ENCODE data around the gene NOS1AP.
A peak's percentile ranks its signal among the peaks of the same experiment; 100 is the strongest.
"Not testable (repeated sequence)": the region's sequence is repeated elsewhere in the genome, so short reads cannot be mapped to it uniquely, and the experiment has no call there.

NOS1AP gene

DNA sequence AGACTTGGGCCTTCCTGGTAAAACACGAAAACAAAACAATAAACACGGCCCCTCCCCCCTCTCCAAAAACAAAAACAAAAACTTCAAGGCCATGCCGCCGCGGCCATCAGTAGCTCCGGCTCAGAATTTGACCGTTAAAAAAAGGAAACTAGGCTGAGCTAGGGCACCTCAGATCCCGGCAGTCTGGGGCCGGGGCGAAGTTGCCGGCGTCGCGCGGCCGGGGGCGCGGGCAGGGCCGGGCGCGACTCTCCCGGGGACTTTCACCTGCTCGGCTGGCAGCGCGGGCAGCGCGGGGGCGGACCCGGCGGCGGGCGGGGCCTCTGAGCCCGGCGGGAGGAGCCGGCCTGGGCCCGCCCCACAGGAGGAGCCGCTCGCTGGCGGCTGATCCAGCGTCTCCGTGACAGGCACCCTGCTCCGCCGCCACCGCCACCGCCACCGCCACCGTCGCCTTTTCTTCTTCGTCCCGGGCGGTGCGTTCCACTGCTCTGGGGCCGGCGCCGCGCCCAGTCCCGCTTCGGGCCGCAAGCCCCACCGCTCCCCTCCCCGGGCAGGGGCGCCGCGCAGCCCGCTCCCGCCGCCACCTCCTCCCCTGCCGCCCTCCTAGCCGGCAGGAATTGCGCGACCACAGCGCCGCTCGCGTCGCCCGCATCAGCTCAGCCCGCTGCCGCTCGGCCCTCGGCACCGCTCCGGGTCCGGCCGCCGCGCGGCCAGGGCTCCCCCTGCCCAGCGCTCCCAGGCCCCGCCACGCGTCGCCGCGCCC is at the start of gene NOS1AP:
Gene NOS1AP, plus strand, starts transcription at position 358 of the 760 bp plus-strand sequence. CDS start 487 bp downstream, outside the sequence.
- peak; percentile 97 for DNase-seq (ENCODE audit: low spot score)

DNA sequence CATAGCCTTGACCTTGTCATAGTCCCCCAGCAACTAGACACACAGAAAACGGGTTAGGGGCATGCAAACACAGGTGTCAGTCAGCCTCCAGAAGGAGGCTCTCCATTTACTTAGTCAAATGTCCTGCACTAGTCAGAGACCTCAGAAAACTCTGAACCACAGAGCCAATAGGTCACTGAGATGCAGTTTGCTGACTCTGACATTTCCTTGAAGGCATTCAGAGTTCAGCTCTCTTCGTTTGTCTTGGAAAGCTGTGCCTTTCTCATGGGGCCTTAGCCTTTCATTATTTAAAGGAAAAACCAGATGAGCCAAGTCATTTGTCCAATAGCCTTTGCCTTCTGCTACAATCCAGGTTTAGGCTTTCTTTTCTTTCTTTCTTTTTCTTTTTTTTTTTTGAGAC is 49.3 kb upstream of the NOS1AP start:
- DNase-seq (ENCODE audit: low spot score), result no peak

GRCh38 chr1:162021124-162021523 is 48.4 kb upstream of the NOS1AP start:
- DNase-seq (ENCODE audit: low spot score), result no peak

- DNase-seq (ENCODE audit: low spot score), result no peak
Measured at GRCh38 chr1:162022626-162023025, 46.9 kb upstream of the NOS1AP start.

DNA sequence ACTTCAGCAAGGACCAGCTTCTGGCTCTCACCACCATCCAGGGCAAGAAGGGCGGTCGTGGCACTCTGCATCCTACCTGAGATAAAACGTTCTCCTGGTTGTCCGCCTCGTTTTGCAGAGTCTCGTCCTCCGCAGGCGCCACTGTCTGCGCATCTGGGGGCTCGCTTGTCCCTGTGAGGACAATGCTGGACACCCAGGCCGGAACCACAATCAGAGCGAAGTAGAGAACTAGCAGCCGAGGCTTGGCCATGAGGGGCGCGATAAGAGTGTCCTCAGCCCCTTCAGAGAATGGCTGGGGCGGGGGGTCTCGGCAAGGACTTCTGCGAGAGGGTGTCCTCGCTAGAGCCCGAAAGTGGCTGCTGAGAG is 46.3 kb upstream of the NOS1AP start:
- DNase-seq (ENCODE audit: low spot score), result no peak

DNA sequence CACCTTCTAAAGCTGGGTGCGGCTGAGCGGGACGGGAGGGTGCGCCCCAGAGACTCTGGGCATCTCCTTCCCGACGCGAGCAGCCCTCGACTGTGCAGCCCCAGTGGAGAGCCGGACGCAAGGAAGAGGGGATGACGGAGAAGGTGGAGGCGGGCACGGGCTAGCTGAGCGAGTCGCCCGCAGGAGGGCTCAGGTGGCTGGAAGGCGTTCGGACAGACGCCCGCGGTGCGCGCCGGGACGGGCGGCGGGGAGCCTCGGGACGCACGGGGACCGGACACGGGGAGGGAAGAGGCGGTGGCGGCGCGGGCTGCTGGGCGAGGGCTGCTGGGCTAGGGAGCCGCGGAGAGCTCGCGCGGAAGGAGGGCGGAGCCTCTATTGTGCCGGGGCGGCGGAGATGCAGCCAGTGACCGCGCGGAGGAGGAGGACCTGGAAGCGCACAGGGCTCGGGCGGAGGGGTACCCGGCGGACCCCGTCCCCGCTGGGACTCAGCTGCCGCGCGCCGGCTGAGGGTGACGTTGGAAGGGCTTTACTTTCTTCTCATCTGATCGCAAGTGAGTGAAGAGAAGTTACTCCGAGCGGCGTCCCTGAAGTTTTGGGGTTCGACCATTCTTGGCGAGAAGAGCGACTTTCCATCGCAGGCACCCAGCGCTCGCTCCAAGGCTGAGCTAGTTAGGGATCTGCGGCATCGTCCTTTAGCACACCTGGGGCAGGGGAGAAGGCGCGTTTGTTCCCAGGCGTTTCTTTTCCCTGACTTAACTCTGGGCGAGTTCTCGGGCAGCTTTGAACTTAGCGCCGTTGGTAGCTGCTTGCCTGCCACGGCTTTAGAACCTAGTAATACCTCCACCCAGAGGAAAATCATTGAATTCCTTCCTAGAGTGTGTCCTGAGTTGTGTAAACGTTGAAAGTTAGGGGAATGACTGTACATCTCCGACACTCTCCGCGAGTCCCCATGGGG is 45.7 kb upstream of the NOS1AP start, which contains the start of gene OLFML2B:
Gene OLFML2B, minus strand, starts transcription at position 323 of the 955 bp plus-strand sequence. CDS start 439 bp downstream, outside the sequence.
- DNase-seq (ENCODE audit: low spot score), result peak; percentile 86

DNA sequence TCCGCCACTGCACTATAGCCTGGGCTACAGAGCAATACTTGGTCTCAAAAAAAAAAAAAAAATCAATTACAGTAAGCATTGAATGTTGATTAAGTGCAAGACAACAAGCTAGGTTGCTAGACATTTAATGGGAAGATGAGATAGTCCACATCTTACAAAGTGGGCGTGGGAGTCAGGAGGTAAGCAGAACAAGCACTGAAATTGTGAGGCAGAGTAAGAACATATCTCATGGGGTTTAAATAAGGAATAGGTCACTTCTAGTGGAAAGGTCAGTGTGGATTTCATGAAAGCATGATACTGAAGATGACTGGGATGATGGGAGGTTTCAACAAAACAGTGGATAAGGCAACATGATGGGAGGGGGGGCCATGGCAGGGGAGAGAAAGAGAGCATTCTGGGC is 44.0 kb upstream of the NOS1AP start:
- no peak for DNase-seq (ENCODE audit: low spot score)

DNA sequence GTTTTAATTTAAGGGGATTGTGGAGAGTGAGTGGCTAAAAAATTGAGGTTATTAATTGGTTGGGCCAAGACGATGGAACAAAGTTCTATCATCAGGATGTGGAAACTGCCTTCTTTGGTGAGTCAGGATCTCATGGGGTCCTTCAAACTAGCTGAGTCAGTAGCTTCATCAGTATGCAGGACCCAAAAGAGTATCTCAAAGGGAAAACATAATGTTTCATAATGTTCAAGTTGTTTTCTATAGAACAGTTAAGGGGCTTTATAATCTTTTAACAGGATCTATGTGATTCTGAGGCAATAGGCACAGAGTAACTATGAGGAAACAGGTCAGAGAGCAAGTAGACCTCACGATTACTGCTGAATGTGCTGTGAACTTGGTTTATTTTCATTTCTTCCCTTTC is 42.6 kb upstream of the NOS1AP start:
- DNase-seq (ENCODE audit: low spot score), result no peak

GRCh38 chr1:162028726-162029125 is 40.8 kb upstream of the NOS1AP start:
- DNase-seq (ENCODE audit: low spot score), result no peak

DNA sequence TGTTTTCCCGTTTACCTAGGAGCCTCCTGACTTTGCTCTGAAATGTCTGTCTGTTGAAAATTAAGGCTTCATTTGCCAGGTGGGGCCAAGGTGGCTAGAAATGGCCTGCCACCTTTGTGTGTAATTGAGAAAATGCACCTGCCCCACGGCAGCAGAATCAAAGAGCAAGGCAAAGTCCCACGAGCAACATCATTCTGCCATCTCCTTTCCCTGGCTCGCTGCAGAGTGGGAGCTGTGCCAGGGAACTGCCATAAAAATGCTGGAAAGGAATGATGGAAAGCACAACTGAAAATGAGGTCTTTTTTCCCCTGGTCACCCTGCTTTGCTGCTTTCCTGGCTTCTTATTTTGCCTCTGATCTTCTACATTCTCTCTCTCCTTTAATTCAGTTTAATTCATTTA is 40.3 kb upstream of the NOS1AP start:
- no peak for DNase-seq (ENCODE audit: low spot score)

- DNase-seq (ENCODE audit: low spot score), result no peak
Measured at GRCh38 chr1:162030759-162031280, 38.7 kb upstream of the NOS1AP start.

DNA sequence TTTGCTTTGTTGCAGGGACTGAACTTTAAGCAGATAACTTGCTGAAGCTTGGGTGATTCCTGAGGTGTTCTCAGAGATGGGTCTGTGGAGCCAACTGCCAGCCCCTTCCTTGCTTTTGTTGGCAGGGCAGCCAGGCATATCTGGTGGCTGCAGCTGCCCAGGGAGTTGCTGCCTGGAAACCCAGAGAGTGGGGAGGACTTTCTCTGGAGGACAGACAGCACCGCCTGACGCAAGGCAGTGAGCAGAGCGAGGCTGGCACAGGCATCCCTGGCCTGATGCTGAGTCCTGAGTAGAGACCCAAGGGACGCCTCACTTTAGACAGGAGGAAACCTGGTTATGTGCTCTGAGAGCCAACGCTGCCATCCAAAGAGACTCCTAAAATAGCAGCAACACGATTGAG is 36.1 kb upstream of the NOS1AP start:
- DNase-seq (ENCODE audit: low spot score), result no peak

GRCh38 chr1:162035241-162035640 is 34.2 kb upstream of the NOS1AP start:
- DNase-seq (ENCODE audit: low spot score), result no peak

- DNase-seq (ENCODE audit: low spot score), result no peak
Measured at GRCh38 chr1:162036163-162036562, 33.3 kb upstream of the NOS1AP start.

DNA sequence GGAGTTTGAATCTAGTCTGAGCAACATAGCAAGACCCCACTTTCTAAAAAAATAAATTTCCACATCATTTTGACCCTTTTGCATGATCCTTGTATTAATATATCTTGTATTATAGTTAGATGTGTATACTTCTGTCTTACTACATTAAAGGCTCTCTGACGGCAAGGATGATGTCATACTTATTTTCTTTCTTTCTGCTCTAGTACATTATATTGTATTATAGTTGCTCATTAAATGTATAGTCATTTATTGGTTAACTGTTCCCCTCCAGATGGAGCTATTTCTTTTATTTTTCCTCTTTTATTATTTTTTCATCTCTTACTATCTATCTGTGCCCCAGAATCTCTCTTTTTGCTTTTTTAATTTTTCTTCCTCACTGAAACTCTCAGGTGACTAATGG is 30.9 kb upstream of the NOS1AP start:
- no peak for DNase-seq (ENCODE audit: low spot score)

DNA sequence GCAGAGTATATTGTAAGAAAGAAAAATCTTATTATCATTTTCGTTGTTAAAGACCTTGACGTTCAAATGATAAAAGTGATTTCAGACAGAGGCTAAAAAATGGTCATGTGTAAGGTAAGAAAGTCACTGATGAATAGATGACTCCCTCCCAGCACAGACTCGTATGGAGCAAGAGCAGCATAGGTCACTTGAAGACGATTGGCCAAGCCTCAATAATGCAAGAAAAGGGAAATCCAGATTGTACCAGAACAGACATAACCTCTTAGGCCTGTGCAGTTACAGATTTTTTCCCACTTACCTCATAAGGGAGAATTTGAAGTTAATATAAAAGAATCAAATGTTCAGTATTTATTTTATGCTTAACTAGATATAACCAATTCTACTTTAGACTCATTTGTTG is 29.5 kb upstream of the NOS1AP start:
- no peak for DNase-seq (ENCODE audit: low spot score)

- no peak for DNase-seq (ENCODE audit: low spot score)
Measured at GRCh38 chr1:162040657-162041056, 28.8 kb upstream of the NOS1AP start.

- DNase-seq (ENCODE audit: low spot score), result no peak
Measured at GRCh38 chr1:162042361-162042760, 27.1 kb upstream of the NOS1AP start.

DNA sequence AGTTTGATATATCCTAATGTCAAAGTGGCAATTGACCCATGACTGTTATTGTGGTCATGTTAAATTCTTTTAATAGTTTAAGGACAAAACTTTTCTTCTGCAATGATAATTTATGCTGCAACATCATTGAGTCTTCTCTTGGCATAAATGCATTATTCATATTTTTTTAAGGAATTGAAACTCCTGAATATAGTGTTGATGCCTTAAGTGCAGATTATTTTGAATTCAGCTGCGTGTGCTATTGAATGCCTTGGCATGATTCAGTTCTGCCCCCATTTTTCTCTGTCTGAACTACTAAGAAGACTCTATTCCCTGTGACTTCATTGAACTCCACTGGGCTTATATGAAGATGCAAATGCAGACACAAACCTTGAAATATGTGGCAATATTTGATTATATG is 22.6 kb upstream of the NOS1AP start:
- DNase-seq (ENCODE audit: low spot score), result no peak

DNA sequence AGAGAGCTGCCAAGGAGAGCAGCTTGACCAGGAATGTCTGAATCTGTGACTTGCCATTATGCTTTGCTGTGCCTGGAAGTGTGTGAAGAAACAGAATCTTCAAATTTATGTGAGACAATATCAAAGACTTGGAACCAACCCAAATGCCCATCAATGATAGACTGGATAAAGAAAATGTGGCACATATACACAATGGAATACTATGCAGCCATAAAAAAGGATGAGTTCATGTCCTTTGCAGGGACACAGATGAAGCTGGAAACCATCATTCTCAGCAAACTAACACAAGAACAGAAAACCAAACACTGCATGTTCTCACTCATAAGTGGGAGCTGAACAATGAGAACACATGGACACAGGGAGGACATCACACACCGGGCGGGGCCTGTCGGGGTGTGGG is 15.5 kb upstream of the NOS1AP start:
- not testable (repeated sequence) for DNase-seq (ENCODE audit: low spot score)

GRCh38 chr1:162055062-162055461 is 14.4 kb upstream of the NOS1AP start:
- no peak for DNase-seq (ENCODE audit: low spot score)

DNA sequence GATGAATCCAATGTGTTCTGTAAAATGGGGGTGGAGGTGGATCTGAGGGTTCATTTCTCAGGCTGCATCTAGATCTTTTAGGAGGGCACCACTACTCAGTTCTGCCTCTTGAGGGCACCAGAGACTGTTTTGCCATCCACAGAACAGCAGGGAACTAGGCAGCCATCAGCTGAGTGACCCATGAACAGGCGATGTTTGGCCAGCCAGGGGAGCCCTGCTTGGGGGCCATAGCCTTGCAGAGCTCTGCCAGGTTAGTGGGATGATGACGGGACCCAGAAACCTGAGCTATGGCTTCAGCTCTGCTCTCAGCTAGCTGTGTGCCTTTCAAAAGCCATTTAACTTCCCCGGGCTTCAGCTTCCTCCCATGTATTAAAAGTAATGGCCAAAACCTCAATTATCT is 13.4 kb upstream of the NOS1AP start:
- DNase-seq (ENCODE audit: low spot score), result peak; percentile 84

- DNase-seq (ENCODE audit: low spot score), result no peak
Measured at GRCh38 chr1:162056579-162056978, 12.9 kb upstream of the NOS1AP start.
